IMR-90 (cell line): Measurements from ENCODE around the gene SNX33.

Experiments used
- BHLHE40 ChIP-seq: fragments of 150-350 bp; IDR thresholded peaks from 2 replicates; pipeline ENCODE4 v1.6.1; 2016; ENCODE audit warnings: mild to moderate bottlenecking, low read depth, low read length
- CEBPB ChIP-seq: IDR thresholded peaks from 2 replicates; pipeline ENCODE4 v1.6.1; 2012; ENCODE audit warnings: low read depth, low read length, improper control_type of control experiment
- CHD1 ChIP-seq: IDR thresholded peaks from 2 replicates; pipeline ENCODE4 v1.6.1; 2012; ENCODE audit warnings: low read depth, low read length, improper control_type of control experiment
- CTCF ChIP-seq: conservative IDR thresholded peaks from 2 replicates; pipeline ENCODE4 v1.5.1; 2012; ENCODE audit warnings: mild to moderate bottlenecking, low read depth, low read length, improper control_type of control experiment
- ELK1 ChIP-seq: fragments of 150-350 bp; IDR thresholded peaks from 2 replicates; pipeline ENCODE4 v1.6.1; 2016; ENCODE audit warnings: low read depth, mild to moderate bottlenecking, low read length, moderate library complexity, borderline replicate concordance
- MAFK ChIP-seq: IDR thresholded peaks from 2 replicates; pipeline ENCODE4 v1.6.1; 2012; ENCODE audit warnings: low read depth, low read length, improper control_type of control experiment
- MXI1 ChIP-seq: IDR thresholded peaks from 2 replicates; pipeline ENCODE4 v1.6.1; 2012; ENCODE audit warnings: low read depth, mild to moderate bottlenecking, low read length, moderate library complexity, borderline replicate concordance
- NFE2L2 ChIP-seq: fragments of 150-350 bp; IDR thresholded peaks from 2 replicates; pipeline ENCODE4 v1.6.1; 2016; ENCODE audit warnings: low read depth, mild to moderate bottlenecking, low read length
- POLR2A ChIP-seq: IDR thresholded peaks from 2 replicates; pipeline ENCODE4 v1.6.1; 2012; ENCODE audit warnings: mild to moderate bottlenecking, low read depth, low read length
- RAD21 ChIP-seq: IDR thresholded peaks from 2 replicates; pipeline ENCODE4 v1.6.1; 2012; ENCODE audit warnings: low read length, improper control_type of control experiment
- RCOR1 ChIP-seq: IDR thresholded peaks from 2 replicates; pipeline ENCODE4 v1.6.1; 2012; ENCODE audit warnings: mild to moderate bottlenecking, low read length, improper control_type of control experiment; ENCODE audit not compliant: insufficient replicate concordance
- SMC3 ChIP-seq: fragments of 150-350 bp; IDR thresholded peaks from 2 replicates; pipeline ENCODE4 v1.6.1; 2016; ENCODE audit warnings: low read depth, mild to moderate bottlenecking, antibody characterized with exemption, low read length, moderate library complexity
- USF2 ChIP-seq: fragments of 150-350 bp; IDR thresholded peaks from 2 replicates; pipeline ENCODE4 v1.6.1; 2017; ENCODE audit warnings: mild to moderate bottlenecking, antibody characterized with exemption, low read length, low read depth

- TF ChIP-seq CTCF (no peak), POLR2A (no peak), CHD1 (no peak), MXI1 (no peak), BHLHE40 (no peak), ELK1 (no peak), USF2 (no peak), RCOR1 (no peak), RAD21 (no peak), MAFK (no peak), SMC3 (no peak), NFE2L2 (no peak), CEBPB (no peak)
These were observed 47.5 kb downstream of the SNX33 start for GRCh38 chr15:75695220-75695619.
